Measurements from ENCODE around the gene CSF1.
A peak's percentile ranks its signal among the peaks of the same experiment; 100 is the strongest.
"Not testable (repeated sequence)": the region's sequence is repeated elsewhere in the genome, so short reads cannot be mapped to it uniquely, and the experiment has no call there.

Gene CSF1, protein sequence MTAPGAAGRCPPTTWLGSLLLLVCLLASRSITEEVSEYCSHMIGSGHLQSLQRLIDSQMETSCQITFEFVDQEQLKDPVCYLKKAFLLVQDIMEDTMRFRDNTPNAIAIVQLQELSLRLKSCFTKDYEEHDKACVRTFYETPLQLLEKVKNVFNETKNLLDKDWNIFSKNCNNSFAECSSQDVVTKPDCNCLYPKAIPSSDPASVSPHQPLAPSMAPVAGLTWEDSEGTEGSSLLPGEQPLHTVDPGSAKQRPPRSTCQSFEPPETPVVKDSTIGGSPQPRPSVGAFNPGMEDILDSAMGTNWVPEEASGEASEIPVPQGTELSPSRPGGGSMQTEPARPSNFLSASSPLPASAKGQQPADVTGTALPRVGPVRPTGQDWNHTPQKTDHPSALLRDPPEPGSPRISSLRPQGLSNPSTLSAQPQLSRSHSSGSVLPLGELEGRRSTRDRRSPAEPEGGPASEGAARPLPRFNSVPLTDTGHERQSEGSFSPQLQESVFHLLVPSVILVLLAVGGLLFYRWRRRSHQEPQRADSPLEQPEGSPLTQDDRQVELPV

DNA sequence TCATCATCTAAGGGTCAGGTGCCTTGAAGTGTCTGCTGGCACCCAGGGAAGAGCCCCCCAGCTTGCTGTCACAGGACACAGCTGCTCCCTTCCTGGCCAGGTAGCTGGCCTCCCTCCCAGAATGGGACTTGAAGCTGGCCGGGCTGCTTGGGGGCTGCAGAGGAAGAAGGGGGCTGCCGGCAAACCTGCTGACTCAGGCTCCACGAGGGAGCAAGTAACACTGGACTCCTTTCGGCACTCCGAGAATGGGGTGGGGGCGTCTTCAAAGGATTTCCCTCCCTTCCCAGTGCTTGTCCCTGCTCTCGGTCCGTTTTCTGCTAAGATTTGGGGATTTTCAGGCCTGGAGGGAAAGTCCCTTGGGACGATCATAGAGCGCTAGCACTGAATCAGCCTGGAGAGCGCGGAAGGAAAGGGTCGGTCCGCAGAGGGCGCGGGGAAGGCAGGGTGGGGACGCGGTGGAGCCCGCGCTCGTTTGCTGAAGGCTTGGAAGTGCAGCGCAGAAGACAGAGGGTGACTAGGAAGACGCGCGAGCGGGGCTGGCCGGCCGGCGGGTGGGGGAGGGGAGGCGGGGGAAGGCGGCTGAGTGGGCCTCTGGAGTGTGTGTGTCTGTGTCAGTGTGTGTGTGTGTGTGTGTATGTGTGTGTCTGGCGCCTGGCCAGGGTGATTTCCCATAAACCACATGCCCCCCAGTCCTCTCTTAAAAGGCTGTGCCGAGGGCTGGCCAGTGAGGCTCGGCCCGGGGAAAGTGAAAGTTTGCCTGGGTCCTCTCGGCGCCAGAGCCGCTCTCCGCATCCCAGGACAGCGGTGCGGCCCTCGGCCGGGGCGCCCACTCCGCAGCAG is at the start of gene CSF1:
Gene CSF1, plus strand, starts transcription at position 727 of the 840 bp plus-strand sequence. CDS start 175 bp downstream, outside the sequence.
- H3K27me3 ChIP-seq (ENCODE audit: control insufficient read depth, insufficient read depth, low read length), result peaks cover 45% of the 10 kb centered on the region
- no peak within 1 kb of the TSS for H3K27ac ChIP-seq (ENCODE audit: low read length)
- peaks cover 26% of the 10 kb centered on the region for H3K4me1 ChIP-seq (ENCODE audit: control insufficient read depth, low read depth, low read length)
- H3K4me3 ChIP-seq (ENCODE audit: low read length), result peak within 1 kb of the TSS; percentile 67
- H3K9me3 ChIP-seq (ENCODE audit: control insufficient read depth, low read depth, low read length), result no peaks in the 10 kb centered on the region
- H3K9ac ChIP-seq (ENCODE audit: low read length), result peak within 1 kb of the TSS; percentile 54
- no peaks in the 10 kb centered on the region for H3K36me3 ChIP-seq (ENCODE audit: control insufficient read depth, low read depth, low read length)

DNA sequence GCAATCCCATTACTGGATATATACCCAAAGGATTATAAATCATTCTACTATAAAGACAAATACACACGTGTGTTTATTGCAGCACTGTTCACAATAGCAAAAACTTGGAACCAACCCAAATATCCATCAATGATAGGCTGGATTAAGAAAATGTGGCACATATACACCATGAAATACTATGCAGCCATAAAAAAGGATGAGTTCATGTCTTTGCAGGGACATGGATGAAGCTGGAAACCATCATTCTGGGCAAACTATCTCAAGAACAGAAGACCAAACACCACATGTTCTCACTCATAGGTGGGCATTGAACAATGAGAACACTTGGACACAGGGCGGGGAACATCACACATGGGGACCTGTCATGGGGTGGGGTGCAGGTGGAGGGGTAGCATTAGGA is 49.0 kb upstream of the CSF1 start:
- H3K4me1 ChIP-seq (ENCODE audit: control insufficient read depth, low read depth, low read length), result peaks cover 13% of the 10 kb centered on the region
- H3K36me3 ChIP-seq (ENCODE audit: control insufficient read depth, low read depth, low read length); H3K27ac ChIP-seq (ENCODE audit: low read length); H3K9ac ChIP-seq (ENCODE audit: low read length); H3K9me3 ChIP-seq (ENCODE audit: control insufficient read depth, low read depth, low read length); H3K4me3 ChIP-seq (ENCODE audit: low read length); H3K27me3 ChIP-seq (ENCODE audit: control insufficient read depth, insufficient read depth, low read length): not testable (repeated sequence)

DNA sequence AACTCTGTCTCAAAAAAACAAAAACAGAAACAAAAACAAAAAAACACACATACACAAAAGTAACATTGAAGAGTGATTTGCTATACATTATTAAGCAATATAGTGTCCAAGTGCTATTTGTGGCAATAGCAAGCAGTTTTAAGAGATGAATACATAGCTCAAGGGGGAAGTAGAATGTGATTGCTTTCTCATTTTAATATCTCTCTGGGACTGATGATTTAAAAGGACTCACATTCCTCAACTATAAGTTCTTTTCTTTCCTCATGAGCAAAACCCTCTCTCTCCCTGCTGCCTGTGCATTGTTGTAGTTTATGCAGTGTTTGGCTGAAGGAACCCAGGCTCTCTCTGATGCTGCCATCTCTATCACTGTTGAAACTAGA is 47.0 kb upstream of the CSF1 start:
- H3K4me3 ChIP-seq (ENCODE audit: low read length), result no peak overlapping the region
- no peak overlapping the region for H3K9ac ChIP-seq (ENCODE audit: low read length)
- H3K27ac ChIP-seq (ENCODE audit: low read length), result no peak overlapping the region
- H3K9me3 ChIP-seq (ENCODE audit: control insufficient read depth, low read depth, low read length), result no peaks in the 10 kb centered on the region
- H3K36me3 ChIP-seq (ENCODE audit: control insufficient read depth, low read depth, low read length), result no peaks in the 10 kb centered on the region
- no peaks in the 10 kb centered on the region for H3K27me3 ChIP-seq (ENCODE audit: control insufficient read depth, insufficient read depth, low read length)
- peaks cover 13% of the 10 kb centered on the region for H3K4me1 ChIP-seq (ENCODE audit: control insufficient read depth, low read depth, low read length)

DNA sequence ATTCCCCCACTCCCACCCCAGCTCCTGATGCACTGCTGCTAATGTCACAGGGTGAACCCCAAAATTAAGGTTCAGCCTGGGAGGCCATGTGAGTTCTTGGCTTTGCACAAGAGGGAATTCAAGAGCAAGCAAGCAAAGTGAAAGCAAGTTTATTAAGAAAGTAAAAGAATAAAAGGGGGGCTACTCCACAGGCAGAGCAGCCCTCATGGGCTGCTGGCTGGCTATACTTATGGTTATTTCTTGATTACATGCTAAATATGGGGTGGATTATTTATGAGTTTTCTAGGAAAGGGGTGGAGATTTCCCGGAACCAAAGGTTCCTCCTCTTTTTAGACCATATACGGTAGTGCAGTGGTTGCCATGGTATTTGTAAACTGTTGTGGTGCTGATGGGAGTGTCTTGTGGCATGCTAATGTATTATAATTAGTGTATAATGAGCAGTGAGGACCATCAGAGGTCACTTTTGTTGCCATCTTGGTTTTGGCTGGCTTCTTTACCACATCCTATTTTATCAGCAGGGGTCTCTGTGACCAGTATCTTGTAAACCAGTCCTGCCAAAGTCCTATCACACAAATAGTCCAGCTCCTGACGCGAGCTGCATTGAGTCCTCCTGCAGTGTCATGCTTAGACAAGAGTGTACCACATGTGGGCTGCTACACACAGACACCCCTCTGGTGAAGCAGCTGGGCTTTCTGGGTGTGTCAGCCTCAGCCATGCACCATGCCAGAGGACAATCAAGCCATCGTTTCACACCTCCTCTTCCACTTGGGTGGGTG is 46.4 kb upstream of the CSF1 start:
- Histone ChIP-seq H3K9me3 (ENCODE audit: control insufficient read depth, low read depth, low read length) (no peaks in the 10 kb centered on the region), H3K4me3 (ENCODE audit: low read length) (no peak overlapping the region), H3K27me3 (ENCODE audit: control insufficient read depth, insufficient read depth, low read length) (no peaks in the 10 kb centered on the region), H3K27ac (ENCODE audit: low read length) (no peak overlapping the region), H3K4me1 (ENCODE audit: control insufficient read depth, low read depth, low read length) (peaks cover 13% of the 10 kb centered on the region), H3K36me3 (ENCODE audit: control insufficient read depth, low read depth, low read length) (no peaks in the 10 kb centered on the region), H3K9ac (ENCODE audit: low read length) (no peak overlapping the region)

DNA sequence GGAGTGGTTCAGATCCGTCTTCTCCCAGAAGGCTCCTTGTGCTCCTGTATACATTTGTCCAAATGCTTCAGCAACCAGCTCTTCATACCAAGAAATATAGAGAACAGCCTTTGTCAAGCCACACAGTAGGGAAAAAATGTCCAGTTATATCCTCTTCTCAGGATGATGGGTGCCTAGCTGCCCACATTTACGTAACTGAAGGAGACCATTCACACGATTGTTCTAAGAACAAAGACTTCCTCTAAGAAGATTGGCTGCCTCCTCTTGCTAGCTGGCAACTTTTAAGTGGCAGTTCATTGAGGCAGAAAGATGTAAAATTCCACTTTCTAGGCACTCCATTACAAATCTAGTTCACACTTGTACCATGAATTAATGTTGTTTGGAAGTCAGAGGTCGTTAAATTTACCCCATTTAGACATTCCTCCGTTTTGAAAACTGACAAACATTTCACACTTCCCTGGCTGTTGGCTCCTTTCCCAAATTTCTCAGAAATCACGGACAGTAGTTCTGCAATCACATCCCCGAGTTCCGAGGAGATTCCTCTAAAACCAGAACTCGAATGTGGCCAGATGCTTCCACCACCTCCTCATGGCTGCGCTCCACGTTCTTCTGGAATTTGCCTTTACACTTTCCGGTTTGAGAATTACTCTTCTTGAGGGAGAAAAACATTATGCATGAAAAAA is 45.6 kb upstream of the CSF1 start:
- H3K9me3 ChIP-seq (ENCODE audit: control insufficient read depth, low read depth, low read length), result no peaks in the 10 kb centered on the region
- H3K4me3 ChIP-seq (ENCODE audit: low read length), result peak overlapping the region; percentile 10
- H3K36me3 ChIP-seq (ENCODE audit: control insufficient read depth, low read depth, low read length), result no peaks in the 10 kb centered on the region
- no peak overlapping the region for H3K9ac ChIP-seq (ENCODE audit: low read length)
- H3K4me1 ChIP-seq (ENCODE audit: control insufficient read depth, low read depth, low read length), result peaks cover 13% of the 10 kb centered on the region
- H3K27ac ChIP-seq (ENCODE audit: low read length), result no peak overlapping the region
- no peaks in the 10 kb centered on the region for H3K27me3 ChIP-seq (ENCODE audit: control insufficient read depth, insufficient read depth, low read length)

DNA sequence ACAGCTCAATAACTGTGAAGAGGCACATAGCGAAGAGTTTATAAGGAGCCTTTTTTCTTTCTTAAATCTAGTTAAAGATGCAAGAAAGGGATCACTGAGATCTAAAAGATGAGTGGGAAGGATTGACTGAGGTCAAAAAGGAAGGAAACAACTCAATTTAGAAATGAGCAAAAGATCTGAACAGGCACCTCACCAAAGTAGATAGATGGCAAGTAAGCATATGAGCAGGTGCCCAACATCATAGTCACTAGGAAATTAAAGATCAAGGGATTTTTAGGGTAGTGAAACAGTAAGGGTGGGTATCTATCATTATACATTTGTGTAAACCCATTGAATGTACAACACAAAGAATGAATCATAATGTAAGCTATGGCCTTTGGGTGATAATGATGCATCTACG is 44.6 kb upstream of the CSF1 start:
- no peaks in the 10 kb centered on the region for H3K27me3 ChIP-seq (ENCODE audit: control insufficient read depth, insufficient read depth, low read length)
- no peak overlapping the region for H3K27ac ChIP-seq (ENCODE audit: low read length)
- no peaks in the 10 kb centered on the region for H3K36me3 ChIP-seq (ENCODE audit: control insufficient read depth, low read depth, low read length)
- peaks cover 13% of the 10 kb centered on the region for H3K4me1 ChIP-seq (ENCODE audit: control insufficient read depth, low read depth, low read length)
- no peak overlapping the region for H3K9ac ChIP-seq (ENCODE audit: low read length)
- no peaks in the 10 kb centered on the region for H3K9me3 ChIP-seq (ENCODE audit: control insufficient read depth, low read depth, low read length)
- no peak overlapping the region for H3K4me3 ChIP-seq (ENCODE audit: low read length)

DNA sequence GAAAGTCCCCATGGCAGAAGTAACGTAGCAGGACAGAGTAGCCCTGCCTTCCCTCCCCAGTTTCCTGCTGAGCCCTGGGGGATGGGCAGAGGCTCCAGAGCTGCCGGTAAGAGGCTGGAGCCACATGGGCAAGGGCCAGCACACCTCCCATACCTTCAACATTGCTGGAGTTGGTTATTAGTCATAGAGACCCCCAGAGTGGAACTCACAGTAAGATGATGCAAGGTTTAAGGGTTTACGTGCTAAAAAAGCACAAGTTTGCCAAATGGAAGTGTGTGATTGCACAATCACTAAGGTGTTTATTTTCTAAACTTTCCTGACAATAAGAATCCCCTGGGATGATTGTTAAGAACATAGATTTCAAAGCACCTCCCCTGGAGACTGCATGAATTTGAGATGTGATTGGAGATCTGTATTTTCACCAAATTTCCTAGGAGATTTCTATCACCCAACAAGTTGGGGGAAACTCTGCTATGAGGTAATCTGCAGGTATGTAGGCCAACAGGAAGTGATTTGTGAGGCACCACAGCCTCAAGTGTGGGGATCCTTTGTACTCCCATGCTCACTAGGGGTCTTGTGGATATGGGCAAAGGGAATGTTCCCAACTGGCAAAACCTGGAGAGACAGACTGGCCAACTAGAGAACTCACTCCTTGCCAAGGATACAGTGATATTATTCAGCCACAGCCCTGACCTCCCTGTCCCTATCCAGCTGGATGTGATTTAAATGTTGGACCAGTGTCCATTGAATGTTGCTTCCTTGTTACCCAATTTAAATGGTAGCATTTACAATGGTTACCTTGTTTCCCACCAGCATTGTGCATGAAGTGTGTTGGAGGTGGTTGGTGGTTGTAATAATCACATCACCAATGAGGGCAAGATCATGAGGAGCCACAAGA is 37.1 kb upstream of the CSF1 start:
- Histone ChIP-seq H3K4me3 (ENCODE audit: low read length) (no peak overlapping the region), H3K36me3 (ENCODE audit: control insufficient read depth, low read depth, low read length) (no peaks in the 10 kb centered on the region), H3K9ac (ENCODE audit: low read length) (no peak overlapping the region), H3K27me3 (ENCODE audit: control insufficient read depth, insufficient read depth, low read length) (no peaks in the 10 kb centered on the region), H3K9me3 (ENCODE audit: control insufficient read depth, low read depth, low read length) (no peaks in the 10 kb centered on the region), H3K27ac (ENCODE audit: low read length) (no peak overlapping the region), H3K4me1 (ENCODE audit: control insufficient read depth, low read depth, low read length) (peaks cover 42% of the 10 kb centered on the region)

DNA sequence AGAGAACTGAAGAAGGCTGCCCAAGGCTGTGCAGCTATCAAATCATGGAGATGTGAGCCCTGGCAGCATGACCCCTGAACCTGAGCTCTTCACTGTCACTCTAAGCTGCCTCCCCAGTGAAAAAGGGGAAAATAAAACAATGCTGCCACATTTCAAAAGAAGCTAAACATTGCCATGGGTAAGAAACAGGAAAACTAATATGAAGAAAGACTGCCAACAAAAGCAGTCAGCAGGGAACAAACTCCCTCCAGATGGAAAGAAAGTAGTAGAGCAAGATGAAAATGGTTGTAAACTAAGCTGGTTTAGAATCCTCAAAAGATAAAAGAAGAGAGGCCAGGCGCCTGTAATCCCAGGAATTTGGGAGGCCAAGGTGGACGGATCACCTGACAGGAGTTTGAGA is 36.2 kb upstream of the CSF1 start:
- Histone ChIP-seq H3K9ac (ENCODE audit: low read length) (no peak overlapping the region), H3K36me3 (ENCODE audit: control insufficient read depth, low read depth, low read length) (no peaks in the 10 kb centered on the region), H3K9me3 (ENCODE audit: control insufficient read depth, low read depth, low read length) (no peaks in the 10 kb centered on the region), H3K4me3 (ENCODE audit: low read length) (no peak overlapping the region), H3K27ac (ENCODE audit: low read length) (no peak overlapping the region), H3K27me3 (ENCODE audit: control insufficient read depth, insufficient read depth, low read length) (no peaks in the 10 kb centered on the region), H3K4me1 (ENCODE audit: control insufficient read depth, low read depth, low read length) (peaks cover 50% of the 10 kb centered on the region)

DNA sequence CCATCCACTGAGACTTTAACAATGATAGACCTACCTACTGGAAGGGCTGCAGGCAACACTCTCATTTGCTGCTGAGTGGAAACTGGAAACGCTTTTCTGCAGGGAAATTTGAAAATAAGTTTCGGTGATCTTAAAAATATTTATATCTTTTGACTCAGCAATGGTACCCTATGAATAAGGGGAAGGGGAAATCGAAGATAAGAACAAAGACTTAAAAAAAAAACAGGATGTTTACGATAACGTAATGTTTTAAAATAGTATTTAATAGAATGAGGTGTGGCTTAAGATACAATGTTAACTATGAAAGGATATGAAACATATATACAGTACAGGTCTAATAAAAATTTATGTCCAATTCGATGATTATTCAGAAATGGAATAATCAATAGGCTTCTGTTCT is 34.8 kb upstream of the CSF1 start:
- no peaks in the 10 kb centered on the region for H3K27me3 ChIP-seq (ENCODE audit: control insufficient read depth, insufficient read depth, low read length)
- no peak overlapping the region for H3K9ac ChIP-seq (ENCODE audit: low read length)
- no peaks in the 10 kb centered on the region for H3K9me3 ChIP-seq (ENCODE audit: control insufficient read depth, low read depth, low read length)
- no peak overlapping the region for H3K27ac ChIP-seq (ENCODE audit: low read length)
- peaks cover 50% of the 10 kb centered on the region for H3K4me1 ChIP-seq (ENCODE audit: control insufficient read depth, low read depth, low read length)
- no peaks in the 10 kb centered on the region for H3K36me3 ChIP-seq (ENCODE audit: control insufficient read depth, low read depth, low read length)
- H3K4me3 ChIP-seq (ENCODE audit: low read length), result no peak overlapping the region

DNA sequence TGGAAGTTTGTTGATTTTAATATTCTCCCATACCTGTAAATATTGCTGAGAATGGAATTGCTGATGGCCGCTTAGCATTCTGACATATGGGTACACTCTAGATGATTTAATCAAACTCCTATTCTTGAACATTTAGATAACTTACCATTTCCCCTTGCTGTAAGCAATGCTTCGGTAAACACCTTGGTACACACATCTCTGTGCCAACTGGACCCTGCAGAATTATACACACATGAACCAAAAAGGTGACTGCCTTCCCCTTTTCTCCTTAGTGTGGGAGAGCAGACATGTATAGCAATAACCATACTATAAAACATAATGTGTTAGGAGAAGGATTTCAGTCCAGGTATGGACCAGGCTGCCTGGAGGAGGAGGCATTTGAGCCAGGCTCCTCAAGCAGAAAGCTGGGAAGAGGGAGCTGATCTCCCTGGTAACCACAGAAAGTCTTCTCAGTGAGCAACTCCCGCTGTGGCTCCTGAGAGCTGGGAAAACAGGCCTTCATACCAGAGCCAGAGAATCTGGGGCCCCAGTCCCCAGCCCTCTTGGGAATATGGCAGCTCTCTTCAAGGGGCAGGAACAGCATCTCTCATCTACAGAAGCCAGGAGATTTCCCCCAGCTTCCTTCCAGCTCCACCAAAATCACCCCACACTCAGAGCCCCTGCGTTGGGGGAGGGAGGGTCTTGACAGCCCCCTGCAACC is 33.9 kb upstream of the CSF1 start:
- peak overlapping the region; percentile 42 for H3K27ac ChIP-seq (ENCODE audit: low read length)

More for the DNA sequence above, 33.9 kb upstream of the CSF1 start:
- H3K9ac ChIP-seq (ENCODE audit: low read length), result peak overlapping the region; percentile 29
- H3K36me3 ChIP-seq (ENCODE audit: control insufficient read depth, low read depth, low read length), result no peaks in the 10 kb centered on the region
- no peaks in the 10 kb centered on the region for H3K9me3 ChIP-seq (ENCODE audit: control insufficient read depth, low read depth, low read length)
- H3K27me3 ChIP-seq (ENCODE audit: control insufficient read depth, insufficient read depth, low read length), result no peaks in the 10 kb centered on the region
- H3K4me3 ChIP-seq (ENCODE audit: low read length), result no peak overlapping the region
- peaks cover 50% of the 10 kb centered on the region for H3K4me1 ChIP-seq (ENCODE audit: control insufficient read depth, low read depth, low read length)

Measured in iPS-18a (cell line).